ENCODE results near the gene NCEH1.

Gene NCEH1

GRCh38 chr3:172612871-172613678 is 97.8 kb downstream of the NCEH1 start:
- Histone ChIP-seq H3K36me3 (ENCODE audit: insufficient read depth, low read length) (no peaks in the 10 kb centered on the region), H3K9me3 (ENCODE audit: insufficient read depth, low read depth, low read length) (peaks cover 12% of the 10 kb centered on the region; the same call in 1 of the 2 replicates)

GRCh38 chr3:172609750-172610149 is 101.1 kb downstream of the NCEH1 start:
- H3K4me1 ChIP-seq (ENCODE audit: insufficient read depth, low read length, poor library complexity, severe bottlenecking): no peaks in the 10 kb centered on the region
- no peak overlapping the region for H3K9ac ChIP-seq (ENCODE audit: low read depth, low read length, poor library complexity, severe bottlenecking)
- no peak overlapping the region for H3K4me3 ChIP-seq (ENCODE audit: low read length, poor library complexity, severe bottlenecking)
- H3K9me3 ChIP-seq (ENCODE audit: insufficient read depth, low read depth, low read length): peaks cover 12% of the 10 kb centered on the region; the same call in 1 of the 2 replicates
- TF ChIP-seq EZH2phosphoT487 (IDR thresholded peaks at IDR 0.05; ENCODE audit: borderline replicate concordance) (no peak), CTCF (conservative IDR thresholded peaks at IDR 0.05; ENCODE audit: low read length) (no peak)
- no peaks in the 10 kb centered on the region for H3K27me3 ChIP-seq (ENCODE audit: insufficient read depth, low read length, poor library complexity, severe bottlenecking)
- H3K9me2 ChIP-seq (replicated peaks; ENCODE audit: low read depth, low read length): no peaks in the 10 kb centered on the region
- H2AFZ ChIP-seq (ENCODE audit: low read length): no peak overlapping the region
- no peaks in the 10 kb centered on the region for H3K36me3 ChIP-seq (ENCODE audit: insufficient read depth, low read length)
- H3F3A ChIP-seq (ENCODE audit: low read depth): no peaks in the 10 kb centered on the region
- no peak overlapping the region for H3K4me2 ChIP-seq (ENCODE audit: low read depth, low read length, poor library complexity, severe bottlenecking)
- no peaks in the 10 kb centered on the region for H4K20me1 ChIP-seq (ENCODE audit: insufficient read depth, low read length, poor library complexity, severe bottlenecking)
- H3K79me2 ChIP-seq (ENCODE audit: insufficient read depth, low read length): no peaks in the 10 kb centered on the region

More at GRCh38 chr3:172612871-172613678, 97.8 kb downstream of the NCEH1 start:
- Histone ChIP-seq H3K79me2 (ENCODE audit: insufficient read depth, low read length) (no peaks in the 10 kb centered on the region), H3K9ac (ENCODE audit: low read depth, low read length, poor library complexity, severe bottlenecking) (no peak overlapping the region), H3K4me1 (ENCODE audit: insufficient read depth, low read length, poor library complexity, severe bottlenecking) (no peaks in the 10 kb centered on the region), H3K4me3 (ENCODE audit: low read length, poor library complexity, severe bottlenecking) (no peak overlapping the region), H3F3A (ENCODE audit: low read depth) (no peaks in the 10 kb centered on the region), H2AFZ (ENCODE audit: low read length) (no peak overlapping the region), H3K9me2 (replicated peaks; ENCODE audit: low read depth, low read length) (no peaks in the 10 kb centered on the region), H3K27me3 (ENCODE audit: insufficient read depth, low read length, poor library complexity, severe bottlenecking) (no peaks in the 10 kb centered on the region), H4K20me1 (ENCODE audit: insufficient read depth, low read length, poor library complexity, severe bottlenecking) (no peaks in the 10 kb centered on the region), H3K4me2 (ENCODE audit: low read depth, low read length, poor library complexity, severe bottlenecking) (no peak overlapping the region)
- TF ChIP-seq EZH2phosphoT487 (IDR thresholded peaks at IDR 0.05; ENCODE audit: borderline replicate concordance) (no peak), CTCF (conservative IDR thresholded peaks at IDR 0.05; ENCODE audit: low read length) (no peak)

DNA sequence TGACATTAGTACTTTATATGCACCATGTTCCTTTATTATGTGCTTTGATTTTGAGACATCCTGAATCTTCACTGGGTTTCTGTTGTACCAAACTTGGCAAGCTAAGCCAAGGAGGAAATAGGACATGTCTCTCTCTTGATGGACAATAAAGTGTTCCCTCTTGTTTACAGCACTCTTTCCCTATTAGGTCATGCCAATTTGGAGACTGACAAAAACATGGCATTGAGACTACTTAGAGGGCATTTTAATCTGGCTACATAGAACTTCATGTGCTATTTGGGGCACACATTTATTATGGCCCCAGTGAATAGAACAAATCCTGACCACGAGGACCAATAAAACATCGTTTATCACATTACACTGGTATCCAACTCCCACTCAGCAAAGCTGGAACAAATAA is 102.3 kb downstream of the NCEH1 start:
- H3K4me2 ChIP-seq (ENCODE audit: low read depth, low read length, poor library complexity, severe bottlenecking): no peak overlapping the region
- no peak overlapping the region for H3K4me3 ChIP-seq (ENCODE audit: low read length, poor library complexity, severe bottlenecking)
- H3K27me3 ChIP-seq (ENCODE audit: insufficient read depth, low read length, poor library complexity, severe bottlenecking): no peaks in the 10 kb centered on the region
- no peaks in the 10 kb centered on the region for H3K79me2 ChIP-seq (ENCODE audit: insufficient read depth, low read length)
- H3K4me1 ChIP-seq (ENCODE audit: insufficient read depth, low read length, poor library complexity, severe bottlenecking): no peaks in the 10 kb centered on the region
- H3K36me3 ChIP-seq (ENCODE audit: insufficient read depth, low read length): no peaks in the 10 kb centered on the region
- H3K9me3 ChIP-seq (ENCODE audit: insufficient read depth, low read depth, low read length): peaks cover 2% of the 10 kb centered on the region; the same call in 1 of the 2 replicates
- no peaks in the 10 kb centered on the region for H4K20me1 ChIP-seq (ENCODE audit: insufficient read depth, low read length, poor library complexity, severe bottlenecking)
- no peaks in the 10 kb centered on the region for H3F3A ChIP-seq (ENCODE audit: low read depth)
- no peaks in the 10 kb centered on the region for H3K9me2 ChIP-seq (replicated peaks; ENCODE audit: low read depth, low read length)
- TF ChIP-seq CTCF (conservative IDR thresholded peaks at IDR 0.05; ENCODE audit: low read length) (no peak), EZH2phosphoT487 (IDR thresholded peaks at IDR 0.05; ENCODE audit: borderline replicate concordance) (no peak)
- H3K9ac ChIP-seq (ENCODE audit: low read depth, low read length, poor library complexity, severe bottlenecking): no peak overlapping the region
- no peak overlapping the region for H2AFZ ChIP-seq (ENCODE audit: low read length)
